HG03196 (cell line): ENCODE measurements around the gene NFIX.

Source experiments
- ATAC-seq: cut with Tn5 transposase; IDR thresholded peaks from one replicate; pipeline ENCODE4 v1.9.1; 2021; ENCODE audit not compliant: unreplicated experiment

The NFIX gene

GRCh38 chr19:13018035-13018914, 23.0 kb downstream of the NFIX start:
- no peak for ATAC-seq

DNA sequence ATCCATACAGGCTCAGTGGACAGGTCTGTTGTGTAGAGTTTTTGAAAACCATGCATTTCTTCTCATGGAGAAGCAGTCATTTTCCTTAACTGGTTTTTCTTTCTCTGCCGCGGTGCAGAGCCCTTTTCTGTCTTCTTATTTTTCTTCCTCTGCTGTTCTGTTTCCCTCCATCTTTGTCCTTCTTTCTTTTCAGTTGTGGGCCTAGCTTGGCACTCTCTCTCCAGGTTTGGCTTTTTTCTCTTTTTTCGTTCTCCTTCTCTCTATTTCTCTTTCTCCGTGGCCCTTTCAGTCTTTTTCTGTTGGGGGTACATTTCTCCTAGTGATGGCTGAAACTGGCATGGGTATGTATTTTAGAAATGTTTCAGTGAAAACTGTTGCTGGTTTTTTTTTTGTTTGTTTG, 24.1 kb downstream of the NFIX start:
- no peak for ATAC-seq

- ATAC-seq = no peak
Observed at GRCh38 chr19:13020002-13020414, 24.7 kb downstream of the NFIX start.

DNA sequence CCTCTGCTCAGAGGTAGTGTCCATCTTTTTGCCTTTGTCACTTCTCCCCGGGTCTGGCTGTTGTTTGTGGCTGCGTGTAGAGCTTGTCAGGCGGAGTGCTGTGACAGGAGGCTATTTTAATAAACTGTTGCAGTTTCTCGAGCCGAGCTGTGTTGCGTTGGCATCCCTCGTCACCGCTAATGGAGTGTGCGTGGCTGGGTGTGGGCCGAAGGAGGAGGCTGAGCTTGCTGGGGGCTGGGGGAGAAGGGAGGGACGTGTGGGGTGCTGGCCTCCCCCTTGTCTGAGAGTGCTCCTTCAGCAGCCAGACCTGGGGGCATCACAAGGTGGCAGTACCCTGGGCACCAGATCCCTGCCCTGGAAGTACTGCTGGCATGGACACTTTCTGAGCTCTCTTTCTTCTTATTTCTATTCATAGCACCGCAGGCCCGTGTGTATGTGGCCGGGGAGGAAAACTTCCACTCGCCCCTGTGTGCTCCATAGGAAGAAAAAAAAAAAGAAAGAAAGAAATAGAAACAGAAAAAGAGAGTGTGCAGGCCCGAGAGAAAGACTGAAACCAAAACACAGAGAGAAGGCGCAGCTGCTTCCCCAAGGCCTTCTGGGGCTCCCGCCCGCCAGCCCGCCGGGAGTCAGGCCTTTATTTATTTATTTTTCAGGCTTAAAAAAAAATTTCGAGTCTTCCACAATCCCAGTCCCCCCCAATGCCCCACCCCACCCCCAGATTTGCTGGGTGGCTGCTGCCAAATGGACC, 27.0 kb downstream of the NFIX start:
- no peak for ATAC-seq

DNA sequence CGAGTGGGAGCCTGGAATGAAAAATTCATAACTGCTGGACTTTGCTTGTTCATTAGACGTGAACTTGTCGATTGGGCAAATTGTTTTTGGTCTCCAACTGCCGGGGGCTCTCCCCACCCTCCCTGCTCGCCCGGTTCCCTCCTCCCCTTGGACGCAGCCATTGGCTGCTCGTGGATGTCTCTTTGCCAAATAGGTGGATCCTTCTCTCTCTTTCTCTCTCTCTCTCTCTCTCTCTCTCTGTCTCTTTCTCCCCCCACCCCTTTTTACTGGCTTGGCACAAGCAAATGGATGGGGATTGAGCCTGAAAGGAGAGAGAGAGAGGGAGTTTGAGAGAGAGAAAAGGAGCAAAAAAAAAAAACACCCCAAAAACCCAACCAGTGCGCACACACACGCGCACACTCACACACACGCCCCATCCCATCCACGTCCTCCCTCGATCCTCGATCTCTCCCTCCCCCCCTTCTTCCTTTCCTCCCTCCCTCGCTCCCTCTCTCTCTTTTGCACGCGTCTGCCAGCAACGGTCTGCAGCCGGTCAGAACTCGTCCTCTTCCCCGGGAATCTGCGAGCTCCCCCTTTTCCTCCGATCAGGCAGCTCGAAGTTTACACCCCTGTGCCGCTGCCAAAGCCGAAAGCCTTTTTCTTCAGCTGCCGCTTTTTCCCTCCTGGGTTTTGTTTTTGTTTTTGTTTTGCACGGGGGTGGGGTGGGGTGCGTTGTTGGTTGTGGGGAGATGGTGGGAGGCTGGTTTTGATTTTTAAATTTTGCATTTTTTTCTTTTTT, 27.8 kb downstream of the NFIX start:
- no peak for ATAC-seq

DNA sequence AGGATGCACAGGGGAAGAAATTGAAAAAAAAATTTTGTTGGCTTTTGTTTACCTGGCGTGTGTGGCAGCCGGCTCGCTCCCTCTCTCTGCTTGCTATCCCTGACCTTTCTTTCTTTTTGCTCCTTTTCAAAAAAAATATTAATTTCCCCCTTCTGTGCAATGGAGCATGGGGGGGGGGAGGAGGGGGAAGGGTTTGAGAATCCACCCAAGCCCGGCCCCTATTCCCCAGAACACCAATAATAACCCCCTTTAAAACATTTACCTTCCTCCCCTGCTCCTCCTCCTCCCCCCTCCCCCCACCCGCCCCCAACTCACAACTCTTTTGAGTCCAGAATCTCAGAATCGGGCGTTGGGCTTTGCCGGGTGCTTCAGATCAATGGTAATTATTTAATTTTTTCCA, 28.4 kb downstream of the NFIX start:
- ATAC-seq = no peak

DNA sequence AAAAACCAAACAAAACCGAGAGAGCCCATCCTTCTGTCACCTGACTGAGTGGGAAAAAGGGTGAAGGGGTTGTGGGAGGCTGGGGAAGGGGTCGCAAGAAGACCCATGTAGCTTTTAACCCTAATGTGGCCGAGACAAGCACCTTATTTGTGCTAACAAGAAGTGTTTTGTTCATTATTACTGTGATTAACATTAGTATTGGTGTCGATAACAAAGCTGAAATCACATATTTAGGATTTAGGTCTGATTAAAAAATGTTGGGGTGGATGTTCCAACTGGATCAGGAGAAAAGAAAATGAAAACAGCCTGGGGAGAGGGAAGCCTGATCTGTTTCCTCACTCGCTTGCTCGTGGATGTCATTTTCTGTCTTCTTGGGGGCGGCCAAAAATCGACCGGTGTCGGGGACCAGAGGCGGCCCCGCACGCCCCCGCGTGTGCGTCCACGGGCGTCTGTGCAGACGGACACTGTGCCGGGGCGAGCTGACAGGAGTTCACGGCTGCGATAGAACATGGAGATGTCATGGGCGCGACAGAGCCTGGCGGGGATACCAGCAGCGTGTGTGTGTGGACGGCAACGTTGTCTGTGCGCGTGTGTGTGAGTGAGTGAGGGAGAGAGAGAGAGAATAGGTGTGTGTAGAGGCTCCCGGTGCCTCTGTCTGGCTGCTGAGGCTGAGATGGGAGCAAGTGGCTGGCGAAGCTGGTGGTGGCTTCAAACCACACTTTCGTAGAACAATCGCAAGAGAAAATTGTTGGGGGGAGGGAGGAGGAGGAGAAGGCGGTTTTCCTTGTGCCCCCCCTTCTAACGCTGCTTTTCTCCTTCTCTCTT, 29.1 kb downstream of the NFIX start:
- no peak for ATAC-seq

DNA sequence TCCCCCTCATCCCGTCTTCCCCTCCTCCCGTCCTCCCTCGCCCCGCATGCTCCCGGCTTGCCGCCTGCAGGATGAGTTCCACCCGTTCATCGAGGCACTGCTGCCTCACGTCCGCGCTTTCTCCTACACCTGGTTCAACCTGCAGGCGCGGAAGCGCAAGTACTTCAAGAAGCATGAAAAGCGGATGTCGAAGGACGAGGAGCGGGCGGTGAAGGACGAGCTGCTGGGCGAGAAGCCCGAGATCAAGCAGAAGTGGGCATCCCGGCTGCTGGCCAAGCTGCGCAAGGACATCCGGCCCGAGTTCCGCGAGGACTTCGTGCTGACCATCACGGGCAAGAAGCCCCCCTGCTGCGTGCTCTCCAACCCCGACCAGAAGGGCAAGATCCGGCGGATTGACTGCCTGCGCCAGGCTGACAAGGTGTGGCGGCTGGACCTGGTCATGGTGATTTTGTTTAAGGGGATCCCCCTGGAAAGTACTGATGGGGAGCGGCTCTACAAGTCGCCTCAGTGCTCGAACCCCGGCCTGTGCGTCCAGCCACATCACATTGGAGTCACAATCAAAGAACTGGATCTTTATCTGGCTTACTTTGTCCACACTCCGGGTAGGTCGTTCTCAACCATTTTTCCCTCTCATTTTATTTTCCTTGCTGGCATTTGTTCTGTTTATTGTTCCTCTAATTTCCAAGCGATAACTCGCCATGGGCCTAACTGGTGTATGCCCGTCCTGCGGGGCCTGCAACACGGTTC, 29.8 kb downstream of the NFIX start:
- no peak for ATAC-seq

DNA sequence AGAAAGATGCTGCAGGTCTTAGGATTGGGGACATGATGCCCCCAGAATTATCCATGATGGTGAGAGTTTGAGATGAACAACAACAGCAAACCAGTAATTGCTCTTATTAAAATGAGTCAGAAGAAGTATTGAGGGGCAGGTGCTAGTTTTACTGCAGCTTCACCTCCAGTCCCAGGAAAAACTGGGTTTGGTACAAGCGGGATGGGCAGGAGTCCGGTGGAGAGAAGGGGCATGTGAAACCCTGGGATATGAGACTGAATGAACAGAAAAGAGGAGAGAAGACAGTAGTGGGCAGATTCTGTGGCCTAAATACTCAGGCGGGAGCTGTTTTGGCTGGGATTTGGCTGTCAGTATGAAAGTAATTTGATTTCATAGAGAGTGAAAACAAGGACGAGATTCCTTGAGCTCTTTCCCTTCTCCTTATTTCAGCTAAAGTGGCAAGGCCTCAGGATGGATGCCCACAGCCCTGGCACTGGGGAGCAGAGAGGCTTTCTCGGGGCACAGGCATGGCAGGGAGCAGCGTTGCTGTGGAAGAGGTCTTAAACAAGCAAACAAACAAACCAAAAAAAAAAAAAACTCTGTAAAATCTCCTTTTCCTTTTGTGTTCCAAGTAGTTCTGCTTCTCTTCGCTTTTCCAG, 30.7 kb downstream of the NFIX start:
- no peak for ATAC-seq

DNA sequence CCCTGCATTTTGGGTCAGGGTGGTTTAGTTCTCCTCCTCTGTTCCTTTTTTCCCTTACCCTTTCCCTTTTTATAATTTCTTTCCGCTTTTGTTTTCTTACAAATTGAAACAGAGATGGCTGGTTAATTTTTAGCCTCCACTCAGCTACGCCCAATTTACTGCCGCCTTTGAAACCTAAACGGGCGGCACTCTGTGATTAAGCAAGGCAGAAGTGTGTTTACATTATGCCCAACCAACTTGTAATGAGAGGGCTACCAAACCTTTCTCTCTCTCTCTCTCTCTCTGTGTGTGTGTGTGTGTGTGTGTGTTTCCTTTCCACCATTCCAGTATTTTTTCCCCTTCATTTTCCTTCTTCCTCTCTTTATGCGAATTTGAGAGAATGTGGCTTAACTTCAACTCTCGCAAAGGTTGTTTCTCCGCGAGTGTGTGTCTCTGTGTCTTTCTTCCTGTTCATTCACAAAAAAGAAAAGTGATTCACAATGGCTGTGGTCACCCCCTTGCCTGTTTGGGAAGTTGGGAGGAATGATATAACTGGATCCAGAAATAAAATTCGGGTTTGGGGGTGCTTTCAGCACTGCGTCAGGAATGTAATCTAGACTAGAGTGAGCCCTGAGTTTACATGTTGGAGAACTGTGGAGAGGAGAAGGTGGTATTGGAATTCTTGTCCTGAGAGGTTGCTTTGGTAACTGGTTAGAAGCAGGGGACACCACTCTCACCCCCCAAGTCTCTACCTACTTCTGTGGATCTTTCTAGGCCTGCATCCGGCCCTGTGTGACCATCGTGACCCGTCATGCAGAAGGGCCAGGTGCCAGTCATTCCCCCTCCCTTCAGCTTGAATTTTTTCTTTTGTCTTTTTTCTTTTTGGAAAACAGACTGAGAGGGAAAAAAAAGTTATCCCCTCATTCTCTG, 31.4 kb downstream of the NFIX start:
- ATAC-seq = no peak

- ATAC-seq = no peak
Observed at GRCh38 chr19:13027557-13027956, 32.3 kb downstream of the NFIX start.

DNA sequence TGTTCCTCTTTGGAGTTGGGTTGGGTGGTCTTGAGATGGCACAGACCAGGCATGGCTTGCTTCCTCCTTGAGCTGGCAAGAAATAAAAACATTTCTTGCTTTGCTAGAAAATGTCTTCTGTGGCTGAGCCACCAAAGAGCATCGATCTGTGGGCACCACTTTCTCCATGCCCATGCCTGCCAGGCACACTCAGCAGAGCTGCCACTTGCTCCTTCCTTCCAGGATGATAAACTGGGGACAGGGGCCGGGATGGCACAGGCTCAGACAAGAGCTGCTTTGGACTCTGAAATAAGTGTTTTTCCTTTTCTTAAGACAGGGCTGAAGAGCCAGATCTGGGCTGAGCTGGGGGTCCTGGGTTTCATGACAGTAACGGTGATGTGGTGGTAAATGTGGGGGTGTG, 32.8 kb downstream of the NFIX start:
- ATAC-seq = no peak

- ATAC-seq = no peak
Observed at GRCh38 chr19:13029301-13029880, 34.1 kb downstream of the NFIX start.

DNA sequence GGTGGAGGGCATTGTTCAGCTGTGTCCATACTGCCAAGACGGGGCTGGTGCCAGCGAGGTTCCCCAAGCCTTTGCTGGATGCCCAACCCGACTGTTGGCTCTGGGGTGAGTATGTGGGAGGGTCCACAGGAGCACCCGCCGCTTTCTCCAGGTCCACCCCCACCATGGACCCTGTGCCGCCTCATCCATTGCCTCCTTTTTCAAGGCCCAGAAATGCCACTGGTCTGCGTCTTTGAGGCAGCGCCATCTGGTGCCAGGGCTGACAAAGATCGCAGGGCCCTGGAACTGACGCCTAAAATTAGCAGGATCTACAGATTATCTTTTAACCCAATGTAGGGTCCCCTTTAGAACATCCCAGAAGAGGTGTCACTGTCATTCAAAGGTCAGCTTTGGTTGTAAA, 34.6 kb downstream of the NFIX start:
- ATAC-seq = no peak

GRCh38 chr19:13031917-13032623, 36.8 kb downstream of the NFIX start:
- no peak for ATAC-seq

- ATAC-seq = no peak
Observed at GRCh38 chr19:13032837-13033236, 37.6 kb downstream of the NFIX start.

GRCh38 chr19:13033244-13033643, 38.0 kb downstream of the NFIX start:
- ATAC-seq = no peak
